NCI-H2029 treated with DMSO at 0.1 percent for 48 hours (cell line): ENCODE data around the gene CGB2.
A peak's percentile ranks its signal among the peaks of the same experiment; 100 is the strongest.
"Not testable (repeated sequence)": the region's sequence is repeated elsewhere in the genome, so short reads cannot be mapped to it uniquely, and the experiment has no call there.

Source experiments
- DNase-seq: peaks from one replicate; lab custom pipeline; 2025; lab: John Stamatoyannopoulos, UW

The CGB2 gene

DNA sequence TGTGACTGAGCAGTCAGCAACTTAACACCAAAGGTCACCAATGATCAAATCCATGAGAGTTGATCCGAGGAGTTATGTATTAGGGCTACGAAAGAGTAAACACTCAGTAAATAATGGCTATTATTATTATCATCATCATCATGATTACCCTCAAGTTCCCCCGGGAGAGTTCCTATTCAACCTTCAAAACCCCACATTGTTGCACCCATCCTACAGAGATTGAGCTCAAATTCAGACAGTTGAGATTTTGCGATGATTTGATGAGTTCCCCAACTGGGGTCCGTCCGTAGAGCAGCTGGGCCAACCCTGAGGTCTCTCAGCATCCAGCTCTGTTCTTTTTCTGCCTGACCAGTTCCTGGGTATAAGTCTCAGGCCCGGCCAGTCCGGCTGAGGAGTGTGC is 6.4 kb downstream of the CGB2 start:
- DNase-seq = not testable (repeated sequence)

DNA sequence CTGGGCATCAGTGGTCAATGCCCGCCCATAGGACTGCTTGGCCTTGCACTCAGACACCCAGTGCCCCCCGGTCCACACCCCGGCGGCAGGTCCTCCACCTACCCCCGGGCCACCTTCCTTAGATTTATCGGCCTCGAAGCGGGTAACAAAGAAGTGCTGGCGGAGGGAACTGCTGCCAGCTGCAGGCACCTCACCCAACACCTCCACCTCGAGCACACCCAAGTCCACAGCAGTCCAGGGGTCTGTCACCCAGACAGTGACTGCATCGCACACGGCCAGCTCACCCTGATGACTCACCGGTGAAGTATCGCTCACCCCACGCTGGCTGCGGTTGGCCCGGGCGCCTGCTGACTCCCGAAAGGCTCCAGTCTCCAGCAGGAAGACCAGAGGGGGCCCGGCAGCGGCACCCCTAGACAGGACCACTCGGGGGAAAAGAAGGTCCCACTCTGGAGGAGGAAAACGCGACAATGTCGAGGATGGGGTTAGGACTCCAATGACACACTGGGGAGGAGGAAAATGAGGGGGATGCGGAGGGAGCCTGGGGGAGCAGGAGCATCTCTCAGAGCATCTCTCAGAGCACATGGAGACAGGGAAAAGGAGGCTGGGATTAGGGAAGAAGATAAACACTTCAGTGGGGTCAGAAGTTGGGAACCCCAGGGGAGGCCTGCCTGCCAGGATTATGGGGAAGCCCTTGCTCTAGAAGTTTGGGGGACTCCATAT is 7.0 kb downstream of the CGB2 start:
- DNase-seq = not testable (repeated sequence)

DNA sequence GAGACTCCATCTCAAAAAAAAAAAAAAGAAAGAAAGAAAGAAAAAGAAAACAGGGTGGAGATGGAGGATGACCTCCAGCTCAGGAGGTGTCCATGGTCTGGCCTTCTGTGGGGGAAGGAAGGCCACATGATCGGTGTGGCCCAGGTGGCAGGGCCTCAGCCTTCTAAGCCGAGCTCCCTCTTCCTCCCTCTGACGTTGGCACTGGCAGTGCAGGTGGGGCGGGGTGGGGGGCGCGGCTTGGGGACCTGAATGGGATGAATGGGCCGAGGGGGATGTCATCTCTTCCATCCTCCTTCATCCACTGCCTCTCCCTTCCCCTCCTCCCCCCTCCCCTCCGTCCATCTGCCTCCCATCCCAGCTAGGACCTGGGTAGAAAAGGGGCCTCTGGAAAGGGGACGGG is 8.0 kb downstream of the CGB2 start:
- not testable (repeated sequence) for DNase-seq

DNA sequence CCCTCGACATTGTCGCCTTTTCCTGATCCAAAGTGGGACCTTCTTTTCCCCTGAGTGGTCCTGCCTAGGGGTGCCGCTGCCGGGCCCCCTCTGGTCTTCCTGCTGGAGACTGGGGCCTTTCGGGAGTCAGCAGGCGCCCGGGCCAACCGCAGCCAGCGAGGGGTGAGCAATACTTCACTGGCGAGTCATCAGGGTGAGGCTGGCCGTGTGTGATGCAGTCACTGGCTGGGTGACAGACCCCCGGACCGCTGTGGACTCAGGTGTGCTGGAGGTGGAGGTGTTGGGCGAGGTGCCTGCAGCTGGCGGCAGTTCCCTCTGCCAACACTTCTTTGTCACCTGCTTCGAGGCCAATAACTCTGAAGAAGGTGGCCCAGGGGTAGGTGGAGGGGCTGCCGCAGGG is 10.5 kb downstream of the CGB2 start:
- DNase-seq = no peak

DNA sequence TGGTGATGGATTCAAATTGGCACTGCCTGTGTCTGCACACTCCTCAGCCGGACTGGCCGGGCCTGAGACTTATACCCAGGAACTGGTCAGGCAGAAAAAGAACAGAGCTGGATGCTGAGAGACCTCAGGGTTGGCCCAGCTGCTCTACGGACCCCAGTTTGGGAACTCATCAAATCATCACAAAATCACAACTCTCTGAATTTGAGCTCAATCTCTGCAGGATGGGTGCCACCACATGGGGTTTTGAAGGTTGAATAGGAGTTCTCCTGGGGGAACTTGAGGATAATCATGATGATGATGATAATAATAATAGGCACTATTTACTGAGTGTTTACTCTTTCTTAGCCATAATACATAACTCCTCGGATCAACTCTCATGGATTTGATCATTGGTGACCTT is 11.0 kb downstream of the CGB2 start:
- DNase-seq = not testable (repeated sequence)

DNA sequence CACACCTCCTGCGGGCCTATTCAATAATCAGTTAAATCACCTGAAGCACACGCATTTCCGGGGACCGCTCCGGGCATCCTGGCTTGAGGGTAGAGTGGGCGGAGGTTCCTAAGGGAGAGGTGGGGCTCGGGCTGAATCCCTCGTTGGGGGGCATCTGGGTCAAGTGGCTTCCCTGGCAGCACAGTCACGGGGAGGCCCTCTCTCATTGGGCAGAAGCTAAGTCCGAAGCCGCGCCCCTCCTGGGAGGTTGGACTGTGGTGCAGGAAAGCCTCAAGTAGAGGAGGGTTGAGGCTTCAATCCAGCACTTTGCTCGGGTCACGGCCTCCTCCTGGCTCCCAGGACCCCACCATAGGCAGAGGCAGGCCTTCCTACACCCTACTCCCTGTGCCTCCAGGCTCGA is 11.9 kb downstream of the CGB2 start, which contains the start of gene CGB5:
Gene CGB5 (plus strand): TSS at position 301 of the 400 bp plus-strand sequence. CDS start 362 bp downstream, outside the sequence.
- not testable (repeated sequence) for DNase-seq

DNA sequence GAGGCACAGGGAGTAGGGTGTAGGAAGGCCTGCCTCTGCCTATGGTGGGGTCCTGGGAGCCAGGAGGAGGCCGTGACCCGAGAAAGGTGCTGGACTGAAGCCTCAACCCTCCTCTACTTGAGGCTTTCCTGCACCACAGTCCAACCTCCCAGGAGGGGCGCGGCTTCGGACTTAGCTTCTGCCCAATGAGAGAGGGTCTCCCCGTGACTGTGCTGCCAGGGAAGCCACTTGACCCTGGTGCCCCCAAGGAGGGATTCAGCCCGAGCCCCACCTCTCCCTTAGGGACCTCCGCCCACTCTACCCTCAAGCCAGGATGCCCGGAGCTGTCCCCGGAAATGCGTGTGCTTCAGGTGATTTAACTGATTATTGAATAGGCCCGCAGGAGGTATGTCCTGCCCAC is 17.3 kb downstream of the CGB2 start, which contains the start of gene CGB8:
Gene CGB8 (minus strand): TSS at position 101 of the 400 bp plus-strand sequence. CDS start 372 bp downstream, outside the sequence.
- DNase-seq = not testable (repeated sequence)

DNA sequence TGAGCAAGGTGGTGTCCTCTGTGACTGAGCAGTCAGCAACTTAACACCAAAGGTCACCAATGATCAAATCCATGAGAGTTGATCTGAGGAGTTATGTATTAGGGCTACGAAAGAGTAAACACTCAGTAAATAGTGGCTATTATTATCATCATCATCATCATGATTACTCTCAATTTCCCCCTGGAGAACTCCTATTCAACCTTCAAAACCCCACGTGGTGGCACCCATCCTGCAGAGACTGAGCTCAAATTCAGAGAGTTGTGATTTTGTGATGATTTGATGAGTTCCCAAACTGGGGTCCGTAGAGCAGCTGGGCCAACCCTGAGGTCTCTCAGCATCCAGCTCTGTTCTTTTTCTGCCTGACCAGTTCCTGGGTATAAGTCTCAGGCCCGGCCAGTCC is 18.1 kb downstream of the CGB2 start:
- not testable (repeated sequence) for DNase-seq

DNA sequence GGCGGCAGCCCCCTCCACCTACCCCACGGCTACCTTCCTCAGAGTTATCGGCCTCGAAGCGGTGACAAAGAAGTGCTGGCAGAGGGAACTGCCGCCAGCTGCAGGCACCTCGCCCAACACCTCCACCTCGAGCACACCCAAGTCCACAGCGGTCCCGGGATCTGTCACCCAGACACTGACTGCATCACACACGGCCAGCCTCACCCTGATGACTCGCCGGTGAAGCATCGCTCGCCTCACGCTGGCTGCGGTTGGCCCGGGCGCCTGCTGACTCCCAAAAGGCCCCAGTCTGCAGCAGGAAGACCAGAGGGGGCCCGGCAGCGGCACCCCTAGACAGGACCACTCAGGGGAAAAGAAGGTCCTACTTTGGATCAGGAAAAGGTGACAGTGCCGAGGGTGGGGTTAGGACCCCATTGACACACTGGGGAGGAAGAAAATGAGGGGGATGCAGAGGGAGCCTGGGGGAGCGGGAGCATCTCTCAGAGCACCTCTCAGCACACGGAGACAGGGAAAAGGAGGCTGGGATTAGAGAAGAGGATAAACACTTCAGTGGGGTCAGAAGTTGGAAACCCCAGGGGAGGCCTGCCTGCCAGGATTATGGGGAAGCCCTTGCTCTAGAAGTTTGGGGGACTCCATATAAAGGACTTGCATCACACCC is 18.8 kb downstream of the CGB2 start:
- DNase-seq = not testable (repeated sequence)

DNA sequence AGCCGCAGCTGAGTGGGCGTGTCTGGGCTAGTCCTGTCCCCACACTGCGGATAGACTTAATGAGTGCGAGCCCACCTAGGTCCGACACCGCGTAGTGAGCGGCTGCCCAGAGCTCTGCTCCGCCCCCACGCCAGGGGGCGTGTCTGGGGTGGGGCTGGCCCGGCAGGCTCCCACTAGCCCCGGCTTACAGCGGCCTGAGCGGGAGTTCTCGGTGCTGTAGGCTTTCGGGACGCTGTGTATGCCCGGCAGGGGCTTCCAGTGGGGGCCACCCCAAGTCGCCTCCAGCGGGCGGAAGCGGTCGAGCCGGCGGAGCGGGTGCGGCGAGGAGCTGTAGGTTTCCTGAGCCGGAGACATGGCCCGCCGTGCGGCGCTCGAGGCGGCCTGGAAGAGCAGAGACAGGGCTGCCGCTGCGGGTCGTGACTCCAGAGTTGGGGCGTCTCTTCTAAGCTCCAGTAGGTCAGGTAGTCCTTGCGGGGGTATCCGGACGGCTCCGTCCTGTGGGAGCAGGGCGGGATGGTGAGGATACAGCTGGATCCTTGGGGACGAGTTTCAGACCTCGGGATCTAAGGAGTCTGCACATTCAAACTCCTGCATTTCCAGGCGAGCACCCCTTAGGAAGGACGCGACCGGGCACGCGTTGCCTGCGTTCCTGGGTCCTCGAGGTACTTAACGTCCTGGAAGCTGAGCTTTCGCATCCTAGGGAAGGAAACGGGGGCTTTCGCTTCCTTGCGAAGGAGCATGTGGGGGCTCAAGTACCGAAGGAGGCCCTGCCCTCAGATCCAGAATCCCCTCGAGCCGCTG is 24.6 kb downstream of the CGB2 start:
- no peak for DNase-seq

DNA sequence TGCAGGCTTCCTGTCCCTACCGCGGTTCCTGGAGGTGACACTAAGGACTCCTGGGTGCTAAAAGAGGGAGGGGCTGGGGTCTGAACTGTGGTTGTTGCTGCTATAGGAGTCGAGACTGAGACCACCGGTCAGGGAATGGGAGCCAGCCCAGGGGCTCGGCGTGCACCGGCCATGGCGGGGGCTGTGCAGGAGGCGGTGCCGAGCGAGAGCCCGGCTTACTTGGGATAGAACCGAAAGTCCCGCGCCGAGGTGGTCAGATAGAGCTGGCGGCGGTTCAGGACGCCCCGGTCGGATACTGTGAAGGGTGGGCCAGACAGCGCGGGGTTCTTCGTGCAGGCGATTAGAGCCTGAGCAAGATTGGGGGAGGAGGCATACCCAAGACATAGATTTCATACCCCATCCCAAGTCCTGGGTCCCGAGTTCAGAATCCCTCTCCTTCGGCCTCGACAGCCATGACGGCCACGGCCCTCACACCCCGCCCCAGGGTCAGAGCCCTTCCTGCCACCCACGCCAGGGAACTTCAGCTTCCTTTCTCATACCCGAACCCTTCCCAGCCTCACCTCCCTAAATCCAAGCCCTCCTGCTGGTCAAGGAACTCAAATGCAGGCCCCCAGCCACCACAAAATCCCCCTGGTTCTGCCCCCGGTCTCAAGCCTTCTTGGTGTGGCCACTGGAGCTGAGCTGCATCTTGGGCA is 25.4 kb downstream of the CGB2 start:
- not testable (repeated sequence) for DNase-seq

DNA sequence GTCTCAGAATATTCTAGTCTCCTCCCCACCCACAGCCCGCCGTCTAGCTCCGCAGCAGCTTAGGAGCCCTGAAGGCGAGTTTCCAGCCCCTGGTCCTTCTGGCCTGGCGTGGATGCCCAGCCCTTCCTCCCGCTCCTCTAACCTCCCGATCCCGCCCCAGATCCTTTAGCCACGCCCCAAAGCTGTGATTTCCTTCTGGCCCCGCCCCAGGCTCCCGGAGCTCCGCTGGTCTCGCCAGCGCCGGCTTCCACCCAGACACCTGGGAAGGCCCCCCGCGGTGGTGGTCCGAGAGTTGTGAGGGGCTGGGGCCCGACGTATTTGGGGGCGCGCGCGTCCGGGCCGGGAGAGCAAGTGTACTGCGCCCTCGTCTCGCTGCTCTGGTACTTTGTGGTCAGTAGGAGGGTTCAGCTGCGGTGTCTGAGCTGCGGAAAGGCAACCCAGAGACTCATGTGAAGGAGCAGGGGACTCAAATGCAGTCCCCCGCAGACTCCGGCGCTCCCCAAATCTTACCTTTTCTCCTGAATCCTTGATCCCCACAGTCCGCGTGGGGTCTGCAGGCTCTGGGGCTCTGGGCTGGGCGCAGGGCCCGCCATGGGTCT is 26.0 kb downstream of the CGB2 start, which contains the start of gene CGB7:
Gene CGB7 (minus strand): TSS at position 114 of the 599 bp plus-strand sequence. CDS start 2,374 bp downstream, outside the sequence.
- DNase-seq = peak; percentile 8

DNA sequence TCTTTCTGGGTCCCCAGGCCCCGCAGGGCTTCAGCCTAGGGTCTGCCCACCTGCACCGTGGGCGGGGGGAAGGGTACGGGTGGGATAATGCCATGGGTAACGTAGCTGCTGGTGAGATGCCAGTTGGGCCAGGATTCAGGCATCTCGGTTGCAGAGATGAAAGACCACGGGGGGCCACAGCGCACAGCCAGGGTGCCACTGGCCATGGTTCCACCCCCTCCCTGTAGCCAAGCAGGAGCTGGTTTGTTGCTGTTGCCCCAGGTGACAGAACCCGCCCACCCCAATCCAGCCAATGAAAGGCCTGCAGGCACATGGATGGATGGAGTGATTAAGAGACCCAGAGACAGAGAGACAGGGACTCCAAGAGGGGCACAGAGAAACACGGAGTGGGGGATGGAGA is 26.9 kb downstream of the CGB2 start:
- no peak for DNase-seq

DNA sequence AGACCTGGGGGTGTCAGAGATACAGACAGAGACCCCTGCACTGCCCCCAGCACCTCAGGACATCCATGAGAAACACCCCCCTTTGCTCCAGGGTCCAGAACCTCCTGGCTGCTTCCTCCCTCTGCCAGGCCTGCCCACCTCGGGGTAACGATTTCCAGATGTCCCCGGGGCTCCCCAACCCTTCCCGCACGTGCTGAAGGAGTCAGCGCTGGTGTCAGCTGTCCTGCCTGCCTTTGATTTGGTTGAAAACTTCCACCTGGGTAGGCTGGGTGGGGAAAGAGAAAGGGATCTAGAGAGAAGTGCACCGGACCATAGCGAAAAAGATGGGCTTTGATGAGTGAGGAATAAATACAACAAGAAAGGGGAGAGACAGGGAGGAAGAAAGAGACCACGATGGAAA is 27.4 kb downstream of the CGB2 start:
- no peak for DNase-seq

DNA sequence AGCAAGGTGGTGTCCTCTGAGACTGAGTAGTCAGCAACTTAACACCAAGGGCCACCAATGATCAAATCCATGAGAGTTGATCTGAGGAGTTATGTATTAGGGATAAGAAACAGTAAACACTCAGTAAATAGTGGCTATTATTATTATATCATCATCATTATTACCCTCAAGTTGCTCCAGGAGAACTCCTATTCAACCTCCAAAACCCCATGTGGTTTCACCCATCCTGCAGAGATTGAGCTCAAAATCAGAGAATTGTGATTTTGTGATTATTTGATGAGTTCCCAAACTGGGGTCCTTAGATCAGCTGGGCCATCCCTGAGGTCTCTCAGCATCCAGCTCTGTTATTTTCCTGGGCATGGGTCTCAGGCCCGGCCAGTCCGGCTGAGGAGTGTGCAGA is 29.3 kb downstream of the CGB2 start:
- no peak for DNase-seq

DNA sequence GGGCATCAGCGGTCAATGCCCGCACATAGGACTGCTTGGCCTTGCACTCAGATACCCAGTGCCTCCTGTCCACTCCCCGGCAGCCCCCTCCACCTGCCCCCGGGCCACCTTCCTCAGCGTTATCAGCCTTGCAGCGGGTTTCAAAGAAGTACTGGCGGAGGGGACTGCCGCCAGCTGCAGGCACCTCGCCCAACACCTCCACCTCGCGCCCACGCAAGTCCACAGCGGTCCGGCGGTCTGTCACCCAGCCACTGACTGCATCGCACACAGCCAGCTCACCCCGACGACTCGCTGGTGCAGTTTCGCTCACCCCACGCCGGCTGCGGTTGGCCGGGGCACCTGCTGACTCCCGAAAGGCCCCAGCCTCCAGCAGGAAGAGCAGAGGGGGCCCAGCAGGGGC is 29.8 kb downstream of the CGB2 start:
- DNase-seq = no peak

DNA sequence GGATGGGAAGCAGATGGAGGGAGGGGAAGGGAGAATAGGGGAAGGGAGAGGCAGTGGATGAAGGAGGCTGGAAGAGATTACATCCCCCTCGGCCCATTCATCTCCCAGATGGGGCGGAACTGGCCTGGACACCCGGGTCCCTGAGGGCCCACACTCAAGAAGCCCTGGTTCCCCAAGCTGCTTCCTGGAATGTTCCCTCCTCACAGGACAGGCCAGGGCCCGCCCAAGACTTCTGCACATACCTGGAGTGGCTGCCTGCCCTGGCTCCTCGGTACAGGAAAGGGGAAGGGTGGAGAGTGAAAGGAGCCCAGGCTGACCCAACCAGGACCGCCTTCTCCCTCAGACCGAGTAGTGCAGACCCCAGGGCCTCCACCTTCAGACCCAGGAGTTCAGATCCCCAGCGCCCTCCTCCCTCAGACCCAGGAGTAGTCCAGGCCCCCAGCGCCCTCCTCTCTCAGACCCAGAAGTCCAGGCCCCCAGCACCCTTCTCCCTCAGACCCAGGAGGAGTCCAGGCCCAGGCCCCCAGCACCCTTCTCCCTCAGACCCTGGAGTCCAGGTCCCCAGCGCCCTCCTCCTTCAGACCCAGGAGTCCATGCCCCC is 32.4 kb downstream of the CGB2 start:
- no peak for DNase-seq

DNA sequence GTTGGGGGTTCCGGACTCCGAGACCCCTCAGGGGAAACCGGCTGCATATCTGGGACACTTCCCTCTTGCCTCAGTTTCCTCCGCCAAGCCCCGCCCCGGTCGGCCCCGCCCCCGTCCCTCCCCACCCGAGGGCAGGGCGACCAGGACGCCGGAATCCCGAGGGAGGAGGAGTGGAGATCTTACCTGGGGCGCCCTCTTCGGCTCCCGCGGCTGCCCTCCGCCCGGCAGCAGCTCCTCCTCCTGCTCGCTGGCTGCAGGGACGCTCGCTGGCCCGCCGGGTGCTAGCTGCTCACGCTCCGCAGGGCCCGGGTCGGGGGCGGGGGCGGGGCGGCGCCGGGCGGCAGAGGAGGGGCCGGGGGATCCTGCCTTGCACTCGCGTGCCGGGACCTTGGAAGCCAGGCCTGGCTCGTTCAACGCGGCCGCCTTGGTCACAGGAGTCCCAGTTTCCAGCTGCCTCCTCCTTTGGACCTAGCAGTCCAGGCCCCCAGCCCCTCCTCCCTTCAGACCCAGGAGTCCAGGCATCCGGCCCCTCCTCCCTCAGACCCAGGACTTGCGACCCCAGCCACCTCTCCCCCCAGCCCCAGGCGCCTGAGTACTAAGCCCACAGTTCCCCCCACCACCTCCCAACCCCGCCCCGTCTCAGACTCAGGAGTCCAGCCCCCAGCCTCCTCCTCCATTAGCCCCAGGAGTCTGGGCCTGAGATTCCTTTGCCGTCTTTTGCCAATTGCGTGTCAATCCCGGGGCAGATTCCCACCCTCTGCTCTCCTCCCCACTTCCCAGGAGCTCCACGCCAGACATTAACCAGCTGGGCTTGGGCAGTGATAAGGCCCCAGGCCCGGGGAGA is 33.3 kb downstream of the CGB2 start, which contains the start of gene NTF4:
Gene NTF4 (minus strand): TSS at position 51 of the 844 bp plus-strand sequence. CDS start 2,821 bp downstream, outside the sequence.
- no peak for DNase-seq

DNA sequence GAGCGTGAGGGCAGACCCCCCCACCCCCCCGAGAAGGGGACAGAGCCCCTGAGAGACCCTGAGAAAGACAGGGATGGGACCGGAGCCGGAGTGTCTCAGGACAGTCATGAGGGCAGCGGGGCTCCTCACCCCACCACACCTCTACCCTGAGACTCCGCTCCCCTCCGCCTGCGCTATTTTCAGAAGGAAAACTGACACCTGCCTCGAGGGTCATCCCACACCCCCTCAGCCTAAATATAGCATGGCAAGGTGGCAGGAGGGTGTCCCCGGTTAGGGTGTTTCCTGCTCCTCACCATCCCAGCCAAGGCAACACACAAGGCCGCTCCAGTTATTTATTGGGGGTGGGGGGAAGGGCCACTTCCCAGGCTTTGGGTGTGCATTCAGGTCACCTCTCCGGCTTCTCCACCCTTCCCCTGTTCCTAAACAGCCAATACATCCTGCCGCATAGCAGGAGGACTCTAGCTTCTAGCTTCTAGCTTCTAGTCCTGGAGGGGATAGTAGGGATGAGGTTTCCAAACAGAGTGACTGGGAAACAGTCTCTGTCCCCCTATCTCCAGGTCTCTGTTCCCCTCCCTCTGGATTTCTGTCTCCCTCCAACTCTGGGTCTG is 34.3 kb downstream of the CGB2 start:
- no peak for DNase-seq
